Caco-2 (cell line): ENCODE measurements around the gene FGFBP3. TPM values are rescaled to one million over a fixed set of nuclear protein-coding genes. Genes with fewer than 3 reads are reported as not detected.

Experiments
- BruUV-seq: library from RNA; stranded (reverse); fragments of 400-500 nt; replicated peaks from 2 replicates; lab custom pipeline; 2021; lab: Mats Ljungman, UMichigan
- CTCF ChIA-PET: fragments of 300-600 bp; sonication (Branson Sonifier 250); formaldehyde crosslinking; loops from one replicate; lab custom pipeline; 2022; ENCODE audit warnings: antibody characterized with exemption; lab: Charles Lee
- POLR2A ChIA-PET: fragments of 300-600 bp; sonication (Branson Sonifier 250); formaldehyde crosslinking; loops from one replicate; lab custom pipeline; 2022; ENCODE audit warnings: antibody characterized with exemption; lab: Charles Lee
- DNase-seq, 2 experiments: peaks; one replicate each; pipeline versions ENCODE4 v3.0.0 to v3.0.0-alpha.2; 2020 to 2022
- H3K27me3 ChIP-seq: replicated peaks from 2 replicates; pipeline ENCODE4 v1.6.0; 2011; ENCODE audit warnings: low read length; ENCODE audit not compliant: control insufficient read depth, insufficient read depth
- H3K36me3 ChIP-seq: 2 replicates; pipeline ENCODE4 v1.5.1; 2011; ENCODE audit warnings: low read length; ENCODE audit not compliant: control insufficient read depth, insufficient read depth
- H3K4me1 ChIP-seq: fragments of 250-450 bp; sonication (Bioruptor Pico); 2 replicates; pipeline ENCODE4 v1.5.1; 2020; ENCODE audit warnings: mild to moderate bottlenecking
- H3K4me3 ChIP-seq: 2 replicates; pipeline ENCODE4 v1.5.1; 2011; ENCODE audit warnings: low read depth, mild to moderate bottlenecking, control low read depth, low read length
- H3K9me3 ChIP-seq: fragments of 250-450 bp; sonication (Bioruptor Pico); 2 replicates; pipeline ENCODE4 v1.5.1; 2020; ENCODE audit warnings: mild to moderate bottlenecking, moderate library complexity
- H3K27ac Mint-ChIP-seq: one replicate; pipeline ENCODE4 v1.8.0; 2022; ENCODE audit warnings: mixed read lengths; ENCODE audit not compliant: unreplicated experiment
- H3K27me3 Mint-ChIP-seq: one replicate; pipeline ENCODE4 v1.8.0; 2022; ENCODE audit warnings: mixed read lengths; ENCODE audit not compliant: insufficient read depth, unreplicated experiment
- H3K36me3 Mint-ChIP-seq: one replicate; pipeline ENCODE4 v1.8.0; 2022; ENCODE audit warnings: mild to moderate bottlenecking, mixed read lengths; ENCODE audit not compliant: insufficient read depth, unreplicated experiment
- H3K4me1 Mint-ChIP-seq: one replicate; pipeline ENCODE4 v1.8.0; 2022; ENCODE audit warnings: low read depth, mixed read lengths; ENCODE audit not compliant: unreplicated experiment
- H3K4me3 Mint-ChIP-seq: one replicate; pipeline ENCODE4 v1.8.0; 2022; ENCODE audit warnings: mild to moderate bottlenecking, moderate library complexity, mixed read lengths; ENCODE audit not compliant: unreplicated experiment
- H3K9me3 Mint-ChIP-seq: one replicate; pipeline ENCODE4 v1.8.0; 2022; ENCODE audit warnings: mixed read lengths; ENCODE audit not compliant: unreplicated experiment
- intact Hi-C: fragments of 100-400 bp; cut with micrococcal nuclease; formaldehyde crosslinking; loops from one replicate; pipeline ENCODE4 v1.10.0; 2022; ENCODE audit not compliant: unreplicated experiment
- total RNA-seq: library from RNA; stranded (reverse); gene quantifications from 2 replicates; pipeline ENCODE4 v1.2.3, GENCODE V29; 2022
- TF ChIP-seq, protein P1 (sequence below), 2 experiments: fragments of 200-600 bp in 1 of 2; IDR thresholded peaks; 1 replicate in 1 of 2; 2 replicates in 1 of 2; pipeline versions ENCODE4 v1.5.1 to v1.8.0; 2011 to 2022; ENCODE audit warnings: antibody characterized with exemption in 1 of 2, control low read depth in 1 of 2, inconsistent platforms in 1 of 2, low read depth in 1 of 2, low read length in 1 of 2, mild to moderate bottlenecking in 1 of 2, moderate library complexity in 1 of 2; ENCODE audit not compliant: insufficient read depth in 1 of 2, severe bottlenecking in 1 of 2, unreplicated experiment in 1 of 2

Gene FGFBP3
- total RNA-seq, 1 experiment from 2014 or later = 3.6 TPM

DNA sequence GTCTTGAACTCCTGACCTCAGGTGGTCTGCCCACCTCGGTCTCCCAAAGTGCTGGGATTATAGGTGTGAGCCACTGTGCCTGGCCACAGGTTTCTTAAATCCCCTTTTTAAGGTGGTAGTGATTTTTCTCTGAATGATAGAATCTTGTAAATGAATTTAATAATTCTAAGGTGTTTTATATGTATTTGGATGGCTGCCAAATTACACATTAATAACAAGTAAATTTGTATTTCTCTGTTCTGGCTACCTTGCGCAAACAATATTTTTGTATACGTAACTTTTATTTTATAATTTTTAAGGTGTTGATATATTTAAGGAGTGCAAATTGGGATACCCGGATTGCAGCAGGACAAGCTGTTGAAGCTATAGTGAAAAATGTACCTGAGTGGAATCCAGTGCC lies 30.4 kb upstream of the FGFBP3 start:
- H3K4me3 Mint-ChIP-seq = no peak overlapping the region
- no peaks in the 10 kb centered on the region for H3K27me3 Mint-ChIP-seq
- no peaks in the 10 kb centered on the region for H3K27me3 ChIP-seq
- no peak for DNase-seq
- intact Hi-C loops = no loop called here
- no peaks in the 10 kb centered on the region for H3K9me3 ChIP-seq
- no peak overlapping the region for H3K27ac Mint-ChIP-seq
- BruUV-seq = no TSS peak
- ChIA-PET CTCF (no interaction called here), POLR2A (no interaction called here)
- TF ChIP-seq, protein P1, sequence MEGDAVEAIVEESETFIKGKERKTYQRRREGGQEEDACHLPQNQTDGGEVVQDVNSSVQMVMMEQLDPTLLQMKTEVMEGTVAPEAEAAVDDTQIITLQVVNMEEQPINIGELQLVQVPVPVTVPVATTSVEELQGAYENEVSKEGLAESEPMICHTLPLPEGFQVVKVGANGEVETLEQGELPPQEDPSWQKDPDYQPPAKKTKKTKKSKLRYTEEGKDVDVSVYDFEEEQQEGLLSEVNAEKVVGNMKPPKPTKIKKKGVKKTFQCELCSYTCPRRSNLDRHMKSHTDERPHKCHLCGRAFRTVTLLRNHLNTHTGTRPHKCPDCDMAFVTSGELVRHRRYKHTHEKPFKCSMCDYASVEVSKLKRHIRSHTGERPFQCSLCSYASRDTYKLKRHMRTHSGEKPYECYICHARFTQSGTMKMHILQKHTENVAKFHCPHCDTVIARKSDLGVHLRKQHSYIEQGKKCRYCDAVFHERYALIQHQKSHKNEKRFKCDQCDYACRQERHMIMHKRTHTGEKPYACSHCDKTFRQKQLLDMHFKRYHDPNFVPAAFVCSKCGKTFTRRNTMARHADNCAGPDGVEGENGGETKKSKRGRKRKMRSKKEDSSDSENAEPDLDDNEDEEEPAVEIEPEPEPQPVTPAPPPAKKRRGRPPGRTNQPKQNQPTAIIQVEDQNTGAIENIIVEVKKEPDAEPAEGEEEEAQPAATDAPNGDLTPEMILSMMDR (IDR thresholded peaks at IDR 0.05; ENCODE audit: insufficient read depth in 1 of 2, low read depth in 1 of 2, low read length in 1 of 2, severe bottlenecking in 1 of 2, unreplicated experiment in 1 of 2) = no peak
- no peaks in the 10 kb centered on the region for H3K9me3 Mint-ChIP-seq
- H3K4me1 ChIP-seq = no peaks in the 10 kb centered on the region
- peaks cover 40% of the 10 kb centered on the region for H3K36me3 Mint-ChIP-seq
- no peaks in the 10 kb centered on the region for H3K4me1 Mint-ChIP-seq
- no peak overlapping the region for H3K4me3 ChIP-seq
- H3K36me3 ChIP-seq = no peaks in the 10 kb centered on the region

DNA sequence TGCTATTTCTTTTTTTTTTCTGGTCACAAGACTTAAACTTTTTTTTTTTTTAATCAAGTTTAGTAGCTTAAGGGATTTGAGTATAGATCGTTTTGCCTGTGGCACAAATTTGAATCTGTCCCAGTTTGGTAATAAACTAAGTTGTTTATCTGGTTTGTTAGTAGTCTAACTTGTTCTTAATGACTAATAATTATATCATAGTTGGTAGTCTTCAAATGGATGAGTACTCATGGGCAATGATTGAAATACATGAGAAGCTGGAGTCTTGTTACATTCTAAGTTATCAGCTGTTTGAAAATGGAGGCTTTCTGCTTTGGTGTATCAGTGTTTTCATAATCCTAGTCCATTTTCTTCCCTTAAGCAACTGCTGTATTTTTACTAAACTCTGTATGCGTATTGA lies 26.6 kb upstream of the FGFBP3 start:
- no TSS peak for BruUV-seq
- DNase-seq = no peak
- no peak overlapping the region for H3K4me3 Mint-ChIP-seq
- H3K27ac Mint-ChIP-seq = no peak overlapping the region
- no peaks in the 10 kb centered on the region for H3K27me3 ChIP-seq
- 0 out of 2 replicates have a peak, but pooled peaks cover 2% of the 10 kb centered on the region for H3K4me1 ChIP-seq
- intact Hi-C loops = no loop called here
- no peaks in the 10 kb centered on the region for H3K9me3 Mint-ChIP-seq
- peaks cover 9% of the 10 kb centered on the region for H3K4me1 Mint-ChIP-seq
- TF ChIP-seq, protein P1 (IDR thresholded peaks at IDR 0.05; ENCODE audit: insufficient read depth in 1 of 2, low read depth in 1 of 2, low read length in 1 of 2, severe bottlenecking in 1 of 2, unreplicated experiment in 1 of 2) = no peak
- ChIA-PET CTCF (no interaction called here), POLR2A (interaction anchor here (0.6 kb wide), 1 partner anchor 12 kb away, joined by 4 read pairs; the partner anchor contains the start of gene BTAF1)
- H3K36me3 ChIP-seq = no peaks in the 10 kb centered on the region; the same call in 1 of the 2 replicates
- H3K36me3 Mint-ChIP-seq = peaks cover 45% of the 10 kb centered on the region
- H3K9me3 ChIP-seq = no peaks in the 10 kb centered on the region
- H3K27me3 Mint-ChIP-seq = no peaks in the 10 kb centered on the region
- H3K4me3 ChIP-seq = no peak overlapping the region

DNA sequence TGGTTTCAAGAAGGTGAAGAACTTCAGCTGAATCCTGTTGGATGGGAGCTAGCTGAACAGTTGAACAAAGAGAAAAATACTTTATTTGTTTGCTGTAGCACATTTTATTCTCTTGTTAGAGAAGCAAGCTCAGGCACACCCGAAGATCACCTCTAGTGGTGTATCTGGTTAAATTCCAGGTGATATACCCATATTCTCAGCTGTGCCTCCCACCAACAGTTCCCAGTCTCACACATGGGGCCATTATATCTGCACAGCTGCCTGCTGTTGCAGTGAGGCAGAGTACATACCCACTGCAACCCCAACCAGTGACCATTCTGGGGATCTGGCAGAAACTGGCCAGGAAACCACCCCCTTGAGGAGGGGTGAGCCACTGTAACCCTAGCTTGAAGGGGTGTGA lies 23.5 kb upstream of the FGFBP3 start:
- Mint-ChIP-seq H3K36me3 (peaks cover 34% of the 10 kb centered on the region), H3K9me3 (no peaks in the 10 kb centered on the region), H3K4me1 (peaks cover 9% of the 10 kb centered on the region), H3K4me3 (no peak overlapping the region), H3K27ac (no peak overlapping the region), H3K27me3 (no peaks in the 10 kb centered on the region)
- 0 out of 2 replicates have a peak, but pooled peaks cover 7% of the 10 kb centered on the region for H3K4me1 ChIP-seq
- DNase-seq = no peak
- H3K4me3 ChIP-seq = no peak overlapping the region
- no peaks in the 10 kb centered on the region for H3K27me3 ChIP-seq
- CTCF ChIA-PET = interaction anchor here (1.4 kb wide), 1 partner anchor 8 kb away, joined by 3 read pairs; the partner anchor contains the start of gene BTAF1
- BruUV-seq = no TSS peak
- no peaks in the 10 kb centered on the region for H3K9me3 ChIP-seq
- intact Hi-C loops = no loop called here
- TF ChIP-seq, protein P1 (IDR thresholded peaks at IDR 0.05; ENCODE audit: insufficient read depth in 1 of 2, low read depth in 1 of 2, low read length in 1 of 2, severe bottlenecking in 1 of 2, unreplicated experiment in 1 of 2) = no peak
- no peaks in the 10 kb centered on the region; the same call in 1 of the 2 replicates for H3K36me3 ChIP-seq
- POLR2A ChIA-PET = interaction anchor here (1.5 kb wide), 1 partner anchor 9 kb away, joined by 7 read pairs; the partner anchor contains the start of gene BTAF1
